ENCODE data around the gene BLCAP. TPM values are rescaled to one million over a fixed set of nuclear protein-coding genes. Genes with fewer than 3 reads are reported as not detected.

The BLCAP gene
- total RNA-seq, 1 donor, result 31.0 TPM

DNA sequence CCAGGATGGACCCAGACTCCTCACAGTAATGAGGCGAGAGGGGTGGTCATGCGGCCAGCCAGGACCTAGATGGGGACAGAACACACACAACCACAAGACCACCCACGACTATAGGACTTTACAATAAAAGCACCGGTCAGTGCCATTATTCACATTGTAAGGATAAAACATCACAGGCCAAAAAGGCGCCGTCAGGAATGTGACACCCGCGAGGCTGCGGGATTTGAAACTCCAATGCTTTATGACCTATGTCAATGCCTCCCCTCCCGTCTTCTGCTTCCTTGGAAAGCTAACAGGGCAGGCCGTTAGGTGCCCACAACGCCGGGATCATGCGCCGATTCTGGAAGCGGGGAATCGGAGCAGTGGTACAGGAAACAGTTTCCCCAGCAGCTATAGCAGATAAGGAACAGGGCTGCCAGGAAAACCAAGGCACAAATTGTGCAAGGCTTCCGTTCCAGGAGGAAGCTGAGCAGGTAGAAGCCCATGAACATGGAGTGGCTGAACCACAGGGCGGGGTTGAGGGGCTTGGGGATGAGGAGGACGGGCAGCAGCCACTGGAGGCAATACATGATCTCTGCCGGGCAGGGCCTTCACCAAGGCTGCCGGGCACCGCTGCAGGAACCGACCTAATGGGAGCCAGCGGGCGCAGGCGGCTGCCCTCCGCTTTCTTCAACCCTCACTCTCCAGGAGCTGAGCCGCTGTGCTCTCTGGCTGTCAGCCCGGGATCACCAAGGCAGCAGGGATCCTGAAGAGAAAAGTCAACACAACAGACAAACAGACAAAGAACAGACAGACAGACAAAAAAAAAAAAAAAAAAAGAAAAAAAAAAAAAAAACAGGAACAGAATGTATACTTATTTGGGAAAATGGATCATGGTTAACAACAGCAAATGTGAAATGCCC lies 8.8 kb downstream of the BLCAP start:
- no peak for DNase-seq (ENCODE audit: low read depth in 2 of 3, low spot score in 2 of 3)

DNA sequence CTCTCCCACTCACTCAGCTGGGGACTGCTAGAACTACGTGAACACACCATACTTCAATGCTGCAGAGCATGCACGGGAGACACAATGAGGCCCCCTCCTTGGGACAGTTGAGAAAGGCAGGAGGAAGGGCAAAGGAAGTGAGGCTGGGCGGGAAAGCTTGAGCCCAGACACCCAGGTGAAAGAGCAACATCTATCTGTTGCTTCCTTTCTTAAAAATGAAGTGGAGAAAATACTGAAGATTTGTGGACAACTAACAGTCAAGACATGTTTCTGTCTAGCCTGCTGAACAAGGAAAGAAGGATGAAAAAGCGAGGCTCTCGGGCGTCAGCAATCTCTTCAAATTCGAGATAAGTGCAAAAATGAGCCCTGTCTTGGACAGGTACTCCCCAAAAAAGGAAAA lies 9.6 kb downstream of the BLCAP start:
- no peak for DNase-seq (ENCODE audit: low read depth in 2 of 3, low spot score in 2 of 3)

DNA sequence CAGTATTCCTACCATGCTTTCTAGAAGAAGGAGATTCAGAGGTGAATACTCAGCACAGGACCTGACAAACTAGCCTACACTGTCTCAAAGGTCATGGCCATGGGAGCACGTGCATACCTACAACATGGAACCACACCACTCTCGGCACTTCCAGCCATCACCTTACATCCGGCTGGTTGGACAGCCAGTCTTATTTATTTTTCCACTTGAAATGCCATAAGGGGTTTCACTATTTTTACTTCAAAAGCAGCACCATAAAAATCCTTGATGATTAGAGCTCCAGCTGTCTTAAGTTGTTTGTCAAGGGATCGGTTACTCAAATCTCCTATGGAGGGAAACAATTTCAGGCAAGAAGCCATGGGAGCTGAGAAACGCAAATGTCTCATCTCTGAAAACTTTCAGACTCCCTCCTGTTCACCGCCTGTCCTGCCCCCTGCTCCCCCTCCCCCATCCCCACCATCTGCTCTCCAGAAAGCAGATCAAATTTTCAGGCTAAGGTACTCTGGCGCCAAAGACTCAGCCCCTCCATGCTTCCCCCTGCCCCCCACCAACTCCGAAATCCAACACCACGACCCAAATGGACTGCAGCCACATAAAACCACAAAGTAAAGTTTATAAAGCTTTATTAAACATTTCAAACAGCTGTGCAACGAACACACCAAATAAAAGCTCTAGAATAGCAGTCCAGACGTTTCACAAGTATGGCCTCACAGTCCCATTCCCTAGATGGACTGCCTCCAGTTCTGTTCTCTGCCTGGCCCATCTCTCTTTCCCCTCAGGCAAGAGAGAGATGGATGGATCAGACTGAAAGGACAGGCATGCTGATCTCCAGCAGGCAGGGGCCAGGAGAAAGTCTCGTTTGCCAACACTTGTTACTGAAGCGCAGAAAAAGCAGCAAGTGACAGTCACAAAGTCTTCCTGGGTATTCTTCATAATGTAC lies 10.6 kb downstream of the BLCAP start:
- no peak for DNase-seq (ENCODE audit: low read depth in 2 of 3, low spot score in 2 of 3)

DNA sequence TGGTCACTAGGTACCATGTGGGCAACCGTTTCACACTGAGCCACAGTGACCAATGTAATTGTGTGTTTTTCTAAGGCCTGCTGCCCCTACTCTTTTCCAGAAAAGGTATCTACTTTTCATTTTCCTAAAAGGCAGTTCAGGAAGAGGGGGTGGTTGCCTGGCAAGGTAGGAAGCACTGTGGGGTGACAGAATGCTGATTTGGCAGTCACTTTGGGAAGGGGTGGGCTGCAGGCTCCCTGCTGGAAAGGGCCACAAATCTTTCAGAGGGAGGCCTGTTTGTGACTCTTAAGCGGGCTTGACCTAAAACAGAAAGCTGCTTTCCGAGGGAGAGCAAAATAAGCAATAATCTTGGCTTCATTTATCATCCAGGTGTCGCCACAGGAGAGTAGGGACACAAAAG lies 11.8 kb downstream of the BLCAP start:
- DNase-seq (ENCODE audit: low read depth in 2 of 3, low spot score in 2 of 3), result no peak

DNA sequence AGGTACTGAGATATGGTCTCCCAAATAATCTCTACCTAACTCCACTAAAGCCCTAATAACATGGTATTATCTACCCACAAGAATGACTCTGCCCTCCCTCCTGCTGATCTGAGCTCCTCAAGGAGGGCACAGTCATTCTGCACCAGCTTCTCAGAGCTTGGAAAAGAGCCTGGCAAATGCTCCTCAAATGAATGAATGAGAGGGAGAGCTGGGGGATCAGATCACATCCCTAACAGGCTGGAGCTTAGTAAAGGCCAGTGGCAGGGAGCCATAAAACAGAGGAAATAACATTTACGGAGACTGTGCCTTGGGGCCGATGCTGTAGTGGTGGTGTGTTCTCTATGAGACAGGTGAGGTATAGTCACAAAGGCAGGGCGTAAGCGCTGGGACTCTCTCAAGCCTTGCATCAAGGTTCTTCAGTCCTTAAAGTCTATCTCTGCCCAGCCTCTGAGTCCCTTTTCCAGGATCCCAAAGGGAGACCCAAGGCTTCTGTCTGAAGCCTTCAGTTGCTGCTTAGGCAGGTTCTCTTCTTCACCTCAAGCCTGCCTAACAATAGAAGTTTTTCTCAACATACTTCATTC lies 13.8 kb downstream of the BLCAP start:
- no peak for DNase-seq (ENCODE audit: low read depth in 2 of 3, low spot score in 2 of 3)

DNA sequence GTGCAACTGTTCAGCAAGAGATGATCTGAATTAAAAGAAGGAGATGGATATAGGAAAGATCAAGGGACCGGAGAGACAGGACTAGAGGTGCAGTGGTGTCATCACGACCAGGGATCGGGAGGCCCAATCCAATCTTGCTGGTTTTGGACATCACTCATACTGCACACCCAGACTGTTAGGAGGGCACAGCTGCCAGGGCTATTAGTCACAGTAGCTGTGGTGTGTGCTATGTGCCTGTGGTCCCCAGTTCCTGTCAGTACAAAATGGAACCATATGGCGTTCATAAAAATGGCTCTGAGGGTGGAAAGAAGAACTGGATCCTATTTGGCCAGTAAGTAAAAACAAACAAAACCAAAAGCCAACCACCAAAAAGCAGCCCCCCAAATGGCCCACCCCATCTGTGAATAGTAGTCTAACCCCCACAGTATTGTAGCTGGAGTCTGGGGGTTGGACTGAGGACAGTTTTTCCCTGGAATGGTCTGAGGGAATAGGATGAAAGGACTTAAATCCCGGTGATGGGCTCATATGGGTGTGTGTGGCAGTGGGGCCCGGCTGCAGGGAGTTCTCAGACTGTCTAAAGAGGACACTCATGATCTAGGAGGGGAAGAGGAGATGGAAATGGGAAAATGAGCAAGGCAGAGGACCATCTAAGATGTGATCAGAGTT lies 15.9 kb downstream of the BLCAP start:
- DNase-seq (ENCODE audit: low read depth in 2 of 3, low spot score in 2 of 3), result no peak

DNA sequence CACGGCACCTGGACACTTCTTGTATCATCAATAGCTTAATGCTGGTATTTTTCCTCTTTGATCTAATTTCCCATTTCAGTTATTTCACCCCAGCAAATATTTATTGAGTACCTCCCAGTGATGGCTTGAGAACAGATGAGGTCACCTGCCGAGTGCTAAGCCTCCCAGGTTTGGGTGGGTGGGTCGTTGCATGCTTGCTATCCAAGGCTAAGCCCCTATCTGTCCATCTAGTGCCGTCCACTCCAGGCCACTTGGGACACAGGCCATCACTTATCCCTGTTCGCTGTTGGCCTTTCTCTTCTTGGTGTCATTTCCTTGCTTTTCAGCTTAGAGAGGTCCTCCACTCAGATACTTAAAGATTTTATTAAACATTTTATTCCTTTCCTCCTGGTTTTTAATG lies 17.4 kb downstream of the BLCAP start:
- DNase-seq (ENCODE audit: low read depth in 2 of 3, low spot score in 2 of 3), result no peak

DNA sequence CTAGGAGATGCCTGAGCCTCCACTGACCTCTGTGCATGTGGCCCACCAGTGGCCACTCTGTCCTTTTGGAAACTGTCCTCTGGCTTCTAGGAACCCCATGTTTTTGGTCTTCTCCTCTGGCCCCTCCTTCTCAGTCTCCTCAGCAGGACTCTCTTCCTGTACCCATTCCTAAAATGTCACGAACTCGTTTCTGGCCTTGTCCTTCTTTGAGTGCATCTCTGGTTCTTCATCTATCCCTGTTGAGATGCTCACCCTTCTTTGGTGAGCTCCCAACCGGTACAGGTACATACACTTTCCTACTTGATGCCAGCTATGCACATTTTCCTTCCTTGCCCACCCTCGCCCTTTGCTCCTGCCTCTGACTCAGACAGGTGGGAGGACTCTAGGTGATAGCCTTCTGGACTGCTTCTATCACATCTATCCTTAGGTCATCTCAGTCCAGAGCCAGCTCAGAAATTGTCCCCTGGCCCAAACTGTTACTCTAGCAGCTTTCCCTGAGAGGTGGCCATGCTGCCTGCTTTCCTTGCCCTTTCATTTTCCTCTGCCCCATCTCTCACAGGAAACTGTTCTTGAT lies 21.4 kb downstream of the BLCAP start:
- DNase-seq (ENCODE audit: low read depth in 2 of 3, low spot score in 2 of 3), result no peak

DNA sequence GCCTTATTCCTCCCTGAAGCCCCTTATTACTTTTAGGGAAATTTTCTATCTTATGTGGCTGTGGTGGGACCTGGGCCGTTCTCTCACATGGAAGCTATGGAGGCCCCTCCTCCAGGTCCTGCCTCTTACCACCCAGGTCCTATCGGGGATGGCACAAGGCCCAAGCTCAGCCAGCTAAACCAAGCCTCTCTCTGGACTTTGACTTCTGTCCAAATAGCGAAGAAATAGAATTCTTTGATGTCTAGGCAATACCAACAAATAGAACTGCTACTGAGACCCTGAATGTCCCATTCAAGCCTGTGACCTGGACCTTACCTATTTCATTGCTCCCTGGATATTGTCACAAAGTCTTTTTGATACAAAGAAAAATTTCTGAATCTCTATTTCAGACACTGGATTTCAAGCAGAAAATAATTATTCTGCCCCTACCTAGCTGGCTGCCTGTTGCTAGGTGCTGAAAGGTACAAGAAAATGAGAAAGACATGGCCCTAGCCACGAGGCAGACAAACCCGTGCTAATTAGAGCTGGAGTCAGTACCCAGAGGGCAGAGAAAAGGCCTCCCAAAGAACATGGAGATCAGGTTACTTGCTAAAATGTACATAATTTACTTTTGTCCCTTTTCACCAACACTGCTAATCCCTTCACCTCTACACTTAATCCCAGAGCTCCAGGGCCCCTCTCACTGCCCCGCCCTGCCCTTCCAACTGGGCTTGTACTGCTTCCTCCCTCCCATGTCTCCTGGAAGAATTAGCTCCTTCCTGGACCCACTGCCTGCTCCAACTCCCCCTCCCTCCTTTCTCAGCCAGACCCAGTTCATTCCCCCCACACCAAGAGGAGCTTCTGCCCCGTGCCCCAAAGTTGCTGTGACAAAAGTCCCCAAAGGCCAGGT lies 22.2 kb downstream of the BLCAP start:
- no peak for DNase-seq (ENCODE audit: low read depth in 2 of 3, low spot score in 2 of 3)

DNA sequence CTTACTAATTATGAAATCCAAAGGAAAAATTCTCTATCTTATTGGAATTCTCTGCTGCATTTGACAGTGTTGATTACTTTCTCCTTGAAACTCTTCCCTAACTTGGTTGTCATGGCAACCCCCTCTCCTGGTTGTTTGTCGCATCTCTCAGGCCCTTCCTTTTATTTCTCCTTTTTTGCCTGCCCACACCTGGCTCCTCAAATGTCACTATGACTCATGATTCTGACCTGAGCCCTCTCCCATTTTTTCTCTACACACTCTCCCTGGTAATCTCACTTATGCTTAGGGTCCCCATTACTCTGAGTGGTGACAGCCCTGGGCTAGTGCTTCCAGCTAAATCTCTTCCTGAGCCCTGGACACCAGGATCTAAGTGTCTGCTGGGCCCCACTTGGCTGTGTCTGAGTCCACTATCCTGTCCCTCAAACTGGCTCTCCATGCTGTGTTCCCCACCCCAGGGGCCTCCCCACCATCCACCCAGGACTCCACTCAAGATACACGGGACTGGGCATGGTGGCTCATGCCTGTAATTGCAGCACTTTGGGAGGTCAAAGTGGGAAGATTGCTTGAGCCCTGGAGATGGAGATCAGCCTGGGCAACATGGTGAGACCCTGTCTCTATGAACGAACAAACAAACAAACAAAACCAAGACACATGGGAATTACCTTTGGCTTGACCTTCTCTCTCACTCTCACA lies 23.1 kb downstream of the BLCAP start:
- DNase-seq (ENCODE audit: low read depth in 2 of 3, low spot score in 2 of 3), result no peak

DNA sequence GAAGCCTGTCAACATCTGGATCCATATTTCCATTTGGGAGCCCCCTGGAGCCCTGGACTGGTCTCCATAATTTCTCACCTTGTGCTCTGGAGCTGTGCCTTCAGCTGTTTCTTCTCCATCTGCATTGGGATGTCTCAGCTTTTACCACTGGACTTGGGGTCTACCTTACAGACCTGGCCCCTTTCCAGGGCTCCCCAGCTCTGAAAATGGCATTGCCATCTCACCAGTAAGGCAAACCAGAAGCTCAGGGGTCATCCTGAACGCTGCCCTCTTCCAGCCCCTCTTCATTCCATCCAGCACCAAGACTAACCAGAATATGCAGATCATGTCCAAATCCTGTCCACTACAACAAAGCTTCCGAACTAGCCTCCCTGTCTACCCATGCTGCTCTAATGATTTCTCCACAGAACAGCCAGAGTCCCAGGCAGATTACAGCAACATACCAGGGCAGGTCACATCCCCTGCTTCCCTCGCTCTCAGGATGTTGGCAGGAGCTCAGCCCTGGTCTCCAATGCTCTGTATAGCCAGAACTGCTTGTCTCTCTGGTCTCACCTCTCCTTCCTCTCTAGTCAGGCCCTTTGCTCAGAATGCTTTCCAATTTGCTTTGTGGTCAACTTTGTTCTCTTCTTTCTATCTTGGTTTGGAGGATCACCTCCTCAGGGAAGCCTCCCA lies 24.3 kb downstream of the BLCAP start:
- no peak for DNase-seq (ENCODE audit: low read depth in 2 of 3, low spot score in 2 of 3)

DNA sequence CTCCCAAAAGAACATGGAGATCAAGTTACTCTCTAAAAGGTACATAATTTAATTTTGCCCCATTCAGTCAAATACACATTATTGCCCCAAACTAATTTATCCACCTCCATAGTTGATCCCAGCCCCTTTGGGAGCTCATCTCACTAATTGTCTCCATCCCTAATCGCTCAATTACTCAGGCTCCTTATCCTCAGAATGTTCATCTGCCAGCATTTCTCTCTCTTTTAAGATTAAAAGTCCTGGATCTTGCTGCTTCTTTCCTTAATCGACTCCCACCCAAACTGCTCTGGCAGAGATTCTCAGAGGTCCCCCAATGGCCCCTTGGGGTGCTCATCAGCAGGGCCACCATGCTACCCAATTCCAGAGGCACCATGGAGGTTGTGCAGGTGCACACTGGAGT lies 25.0 kb downstream of the BLCAP start:
- no peak for DNase-seq (ENCODE audit: low read depth in 2 of 3, low spot score in 2 of 3)

DNA sequence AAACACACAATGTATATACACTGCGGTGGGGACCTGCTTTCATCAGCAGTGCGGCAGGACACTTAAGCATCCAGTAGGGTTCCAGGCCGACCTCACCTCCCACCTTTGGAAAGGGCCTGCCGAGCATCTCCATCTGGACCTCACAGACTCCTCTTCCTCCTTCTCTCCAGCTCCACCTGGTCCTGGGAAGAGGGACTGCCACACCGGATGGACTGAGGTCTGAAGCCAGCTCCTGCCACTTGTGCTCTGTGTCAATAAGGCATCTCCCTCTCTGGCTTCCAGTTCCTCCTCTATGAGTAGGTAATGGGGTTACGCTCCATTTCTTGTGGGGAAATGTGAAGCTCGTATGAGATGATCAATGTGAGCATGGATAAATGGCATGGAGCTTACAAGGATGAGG lies 25.7 kb downstream of the BLCAP start:
- DNase-seq (ENCODE audit: low read depth in 2 of 3, low spot score in 2 of 3), result no peak

DNA sequence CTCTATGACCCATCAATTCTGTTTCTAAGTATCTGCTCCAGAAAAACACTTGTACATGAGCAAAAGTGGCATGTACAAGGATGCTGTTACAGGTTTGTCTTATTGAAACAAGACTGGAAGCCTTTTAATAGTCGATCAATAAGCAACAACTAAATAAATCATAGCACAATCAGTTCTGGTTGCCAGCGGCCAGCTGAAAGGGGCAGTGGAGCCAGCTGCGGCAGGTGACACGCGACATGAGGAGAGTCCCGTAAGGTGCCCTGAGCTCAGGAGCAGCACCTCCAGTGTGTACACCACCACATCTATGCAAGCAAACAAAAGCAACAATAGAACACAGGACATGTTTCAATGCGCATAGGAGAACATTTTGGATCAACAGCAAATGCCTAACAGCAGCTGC lies 27.4 kb downstream of the BLCAP start:
- DNase-seq (ENCODE audit: low read depth in 2 of 3, low spot score in 2 of 3), result no peak

DNA sequence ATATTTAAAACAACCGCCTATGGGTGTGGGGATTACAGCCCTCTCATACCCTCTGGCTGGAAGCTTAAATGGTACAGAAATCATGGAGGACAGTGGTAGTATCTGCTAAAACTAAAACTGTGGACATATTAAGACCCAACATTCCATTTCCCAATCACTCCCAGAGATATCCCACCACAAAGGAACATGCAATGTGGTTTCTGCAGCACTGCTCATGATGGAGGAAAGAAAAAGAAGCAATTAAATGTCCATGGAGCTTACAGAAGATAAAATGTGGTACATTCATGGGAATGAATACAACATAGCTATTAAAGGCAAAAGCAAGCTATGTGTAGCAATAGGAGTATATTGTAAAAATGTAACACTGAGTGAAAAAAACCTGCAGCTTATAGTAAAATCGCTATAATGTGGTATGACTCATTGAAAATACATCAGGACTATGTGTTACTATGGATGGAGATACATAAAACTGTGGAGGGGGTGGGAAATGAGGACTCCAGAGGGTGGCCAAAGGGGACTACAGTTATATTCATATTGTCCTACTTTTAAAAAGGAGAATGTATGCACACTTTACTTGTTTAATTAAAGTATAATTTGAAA lies 29.5 kb downstream of the BLCAP start:
- no peak for DNase-seq (ENCODE audit: low read depth in 2 of 3, low spot score in 2 of 3)

DNA sequence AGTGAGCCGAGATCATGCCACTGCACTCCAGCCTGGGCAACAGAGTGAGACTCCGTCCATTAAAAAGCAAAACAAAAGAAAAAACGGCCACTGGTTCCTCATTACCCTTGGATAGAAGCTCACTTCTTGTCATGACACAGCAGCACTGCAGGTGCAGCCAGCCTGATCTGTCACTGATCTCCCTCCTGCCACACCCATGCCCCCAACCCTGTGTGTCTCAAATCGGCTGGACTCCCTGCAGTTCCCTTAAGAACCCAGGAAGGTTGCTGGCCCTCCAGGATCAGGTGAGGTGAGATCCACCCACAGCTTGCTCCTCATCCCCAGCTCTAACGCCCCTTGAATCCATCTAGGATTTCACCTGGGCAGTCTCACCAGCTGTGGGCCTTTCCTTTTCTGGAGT lies 32.9 kb downstream of the BLCAP start:
- no peak for DNase-seq (ENCODE audit: low read depth in 2 of 3, low spot score in 2 of 3)

DNA sequence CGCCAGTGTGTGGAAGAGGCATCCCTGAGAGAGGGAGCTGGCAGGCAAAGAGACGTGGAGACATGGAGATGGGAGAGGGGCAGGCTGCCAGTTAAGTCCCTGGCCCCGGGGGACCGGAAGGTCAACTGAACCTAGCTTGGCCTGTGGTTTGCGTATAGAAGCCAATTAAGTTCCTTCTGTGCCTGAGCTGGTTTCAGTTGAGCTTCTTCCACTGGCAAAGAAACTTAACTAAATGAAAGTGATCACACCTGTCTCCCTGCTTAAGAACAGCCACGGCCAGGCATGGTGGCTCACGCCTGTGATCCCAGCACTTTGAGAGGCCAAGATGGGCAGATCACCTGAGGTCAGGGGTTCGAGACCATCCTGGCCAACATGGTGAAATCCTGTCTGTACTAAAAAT lies 33.4 kb downstream of the BLCAP start:
- DNase-seq (ENCODE audit: low read depth in 2 of 3, low spot score in 2 of 3), result no peak

DNA sequence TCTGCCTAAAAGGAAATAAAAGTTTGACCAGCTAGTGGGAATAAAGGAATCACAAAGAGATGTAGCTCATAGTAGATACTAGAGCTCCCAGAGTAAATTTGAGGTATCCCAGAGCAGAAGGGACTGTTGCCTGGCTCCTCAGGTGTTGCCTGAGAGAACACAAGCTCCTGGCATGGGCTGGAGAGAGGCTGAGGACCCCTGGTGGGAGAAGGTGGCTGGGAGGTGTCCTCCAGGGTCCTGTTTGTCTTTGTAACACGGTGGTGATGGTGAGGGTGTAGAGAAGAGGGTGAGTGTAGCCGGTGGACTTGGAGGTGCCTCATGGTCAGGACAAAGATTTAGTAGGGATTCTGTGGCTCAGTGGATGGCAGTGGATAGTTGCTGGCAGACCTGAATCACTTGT lies 34.7 kb downstream of the BLCAP start:
- no peak for DNase-seq (ENCODE audit: low read depth in 2 of 3, low spot score in 2 of 3)

Data from hematopoietic multipotent progenitor cell (in vitro differentiated cells).